ENCODE measurements around the gene ZBTB18.

Gene ZBTB18

GRCh38 chr1:244096066-244096610, 45.1 kb downstream of the ZBTB18 start:
- DNase-seq (ENCODE audit: low read depth, low spot score), result no peak
- H3K4me3 ChIP-seq (ENCODE audit: low read depth, low read length), result no peak overlapping the region
- in situ Hi-C loops (cut with HindIII; ENCODE audit: low sequenced_read_pairs), result no loop called here
- TF ChIP-seq CTCF (IDR thresholded peaks at IDR 0.05; ENCODE audit: low read depth, low read length), result no peak

- no peak for DNase-seq (ENCODE audit: low read depth, low spot score)
- in situ Hi-C loops (cut with HindIII; ENCODE audit: low sequenced_read_pairs), result no loop called here
- TF ChIP-seq CTCF (IDR thresholded peaks at IDR 0.05; ENCODE audit: low read depth, low read length), result no peak
- no peak overlapping the region for H3K4me3 ChIP-seq (ENCODE audit: low read depth, low read length)
These were observed 45.6 kb downstream of the ZBTB18 start for GRCh38 chr1:244096691-244097090.

GRCh38 chr1:244097523-244098405, 46.7 kb downstream of the ZBTB18 start:
- no peak overlapping the region for H3K4me3 ChIP-seq (ENCODE audit: low read depth, low read length)
- in situ Hi-C loops (cut with HindIII; ENCODE audit: low sequenced_read_pairs), result no loop called here
- no peak for TF ChIP-seq CTCF (IDR thresholded peaks at IDR 0.05; ENCODE audit: low read depth, low read length)
- no peak for DNase-seq (ENCODE audit: low read depth, low spot score)

GRCh38 chr1:244099258-244099930, 48.3 kb downstream of the ZBTB18 start:
- TF ChIP-seq CTCF (IDR thresholded peaks at IDR 0.05; ENCODE audit: low read depth, low read length), result no peak
- in situ Hi-C loops (cut with HindIII; ENCODE audit: low sequenced_read_pairs), result no loop called here

GRCh38 chr1:244100276-244100675, 49.2 kb downstream of the ZBTB18 start:
- no peak overlapping the region for H3K4me3 ChIP-seq (ENCODE audit: low read depth, low read length)
- in situ Hi-C loops (cut with HindIII; ENCODE audit: low sequenced_read_pairs), result no loop called here
- DNase-seq (ENCODE audit: low read depth, low spot score), result no peak
- TF ChIP-seq CTCF (IDR thresholded peaks at IDR 0.05; ENCODE audit: low read depth, low read length), result no peak

More at GRCh38 chr1:244099258-244099930, 48.3 kb downstream of the ZBTB18 start:
- H3K4me3 ChIP-seq (ENCODE audit: low read depth, low read length), result no peak overlapping the region
- DNase-seq (ENCODE audit: low read depth, low spot score), result no peak

GRCh38 chr1:244100704-244101453, 49.8 kb downstream of the ZBTB18 start:
- no peak overlapping the region for H3K4me3 ChIP-seq (ENCODE audit: low read depth, low read length)
- no peak for TF ChIP-seq CTCF (IDR thresholded peaks at IDR 0.05; ENCODE audit: low read depth, low read length)
- DNase-seq (ENCODE audit: low read depth, low spot score), result peak; percentile 32

More at GRCh38 chr1:244100704-244101453, 49.8 kb downstream of the ZBTB18 start:
- in situ Hi-C loops (cut with HindIII; ENCODE audit: low sequenced_read_pairs), result no loop called here

All from astrocyte of the spinal cord (primary cell).